A673 (cell line): ENCODE measurements around the gene PIGT. TPM values are rescaled to one million over a fixed set of nuclear protein-coding genes. Genes with fewer than 3 reads are reported as not detected.

Source experiments
- BruUV-seq: library from RNA; stranded (reverse); fragments of 400-500 nt; replicated peaks from 2 replicates; lab custom pipeline; 2021; lab: Mats Ljungman, UMichigan
- CTCF ChIA-PET: fragments of 300-600 bp; sonication (Branson Sonifier 250); formaldehyde crosslinking; loops from one replicate; lab custom pipeline; 2022; ENCODE audit warnings: antibody characterized with exemption; lab: Charles Lee
- POLR2A ChIA-PET: fragments of 300-600 bp; sonication (Branson Sonifier 250); formaldehyde crosslinking; loops from one replicate; lab custom pipeline; 2022; ENCODE audit warnings: antibody characterized with exemption; ENCODE audit not compliant: low non-redundant PET; lab: Charles Lee
- DNase-seq: peaks from one replicate; pipeline ENCODE4 v3.0.0-alpha.2; 2015; ENCODE audit warnings: low spot score
- H3K27ac ChIP-seq: fragments of 200-600 bp; sonication (generic); 2 replicates; pipeline ENCODE4 v1.5.1; 2016; ENCODE audit warnings: mixed run types, low read depth, mild to moderate bottlenecking, mixed read lengths, antibody characterized with exemption, low read length; ENCODE audit not compliant: poor library complexity, severe bottlenecking
- H3K27me3 ChIP-seq: fragments of 200-600 bp; sonication (generic); replicated peaks from 2 replicates; pipeline ENCODE4 v1.6.1; 2017; ENCODE audit warnings: mixed run types, low read depth, mild to moderate bottlenecking, mixed read lengths, antibody characterized with exemption, low read length; ENCODE audit not compliant: insufficient read depth, poor library complexity
- H3K36me3 ChIP-seq: fragments of 200-600 bp; sonication (generic); 2 replicates; pipeline ENCODE4 v1.6.1; 2016; ENCODE audit warnings: mixed run types, mild to moderate bottlenecking, mixed read lengths, antibody characterized with exemption, low read length; ENCODE audit not compliant: insufficient read depth, poor library complexity, severe bottlenecking
- H3K4me1 ChIP-seq: fragments of 200-600 bp; sonication (generic); 2 replicates; pipeline ENCODE4 v1.6.1; 2017; ENCODE audit warnings: mixed run types, mild to moderate bottlenecking, mixed read lengths, antibody characterized with exemption, low read length; ENCODE audit not compliant: insufficient read depth, poor library complexity, severe bottlenecking
- H3K4me3 ChIP-seq: fragments of 200-600 bp; sonication (generic); 2 replicates; pipeline ENCODE4 v1.5.1; 2016; ENCODE audit warnings: low read depth, mixed run types, mild to moderate bottlenecking, mixed read lengths, low read length; ENCODE audit not compliant: poor library complexity, severe bottlenecking
- H3K9me3 ChIP-seq: fragments of 200-600 bp; sonication (generic); 2 replicates; pipeline ENCODE4 v1.6.1; 2016; ENCODE audit warnings: mixed run types, low read depth, mild to moderate bottlenecking, mixed read lengths, antibody characterized with exemption, low read length; ENCODE audit not compliant: poor library complexity, severe bottlenecking
- EZH2 ChIP-seq: fragments of 200-600 bp; sonication (generic); IDR thresholded peaks from 2 replicates; pipeline ENCODE4 v1.6.1; 2017; ENCODE audit warnings: borderline replicate concordance, low read depth, mild to moderate bottlenecking, mixed read lengths, antibody characterized with exemption, low read length; ENCODE audit not compliant: poor library complexity, severe bottlenecking
- intact Hi-C: fragments of 100-400 bp; cut with micrococcal nuclease; formaldehyde crosslinking; loops from one replicate; pipeline ENCODE4 v1.10.0; 2022; ENCODE audit not compliant: unreplicated experiment
- total RNA-seq: library from RNA; stranded (reverse); gene quantifications from 2 replicates; pipeline ENCODE4 v1.2.3, GENCODE V29; 2021
- TF ChIP-seq, protein P1 (sequence below): fragments of 300-800, 200-600 bp; sonication (generic); conservative IDR thresholded peaks from 2 replicates; pipeline ENCODE4 v1.5.1; 2017; ENCODE audit warnings: low read depth, mild to moderate bottlenecking, antibody characterized with exemption, low read length, moderate library complexity, mixed read lengths

PIGT gene
- total RNA-seq, 1 experiment from 2014 or later: 97.2 TPM

DNA sequence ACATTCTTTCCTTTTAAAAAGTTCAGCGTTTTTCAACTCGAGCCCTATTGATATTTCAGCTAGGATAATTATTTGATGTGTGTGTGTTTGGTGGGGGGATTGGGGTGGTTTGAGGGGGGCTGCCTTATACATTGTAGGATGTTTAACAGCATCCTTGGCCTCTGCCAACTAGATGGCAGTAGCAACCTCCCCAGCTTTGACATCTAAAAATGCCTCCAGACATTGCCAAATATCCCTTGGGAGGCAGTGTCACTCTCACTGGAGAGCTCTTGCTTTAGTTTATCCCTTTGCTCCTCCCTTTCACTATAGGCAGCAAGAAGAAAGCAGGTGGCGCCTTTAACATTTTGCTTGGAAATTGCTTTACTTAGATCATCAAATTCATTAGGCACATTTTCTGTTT is 23.2 kb upstream of the PIGT start:
- POLR2A ChIA-PET: no interaction called here
- intact Hi-C loops: no loop called here
- TF ChIP-seq EZH2: no peak
- TF ChIP-seq, protein P1, sequence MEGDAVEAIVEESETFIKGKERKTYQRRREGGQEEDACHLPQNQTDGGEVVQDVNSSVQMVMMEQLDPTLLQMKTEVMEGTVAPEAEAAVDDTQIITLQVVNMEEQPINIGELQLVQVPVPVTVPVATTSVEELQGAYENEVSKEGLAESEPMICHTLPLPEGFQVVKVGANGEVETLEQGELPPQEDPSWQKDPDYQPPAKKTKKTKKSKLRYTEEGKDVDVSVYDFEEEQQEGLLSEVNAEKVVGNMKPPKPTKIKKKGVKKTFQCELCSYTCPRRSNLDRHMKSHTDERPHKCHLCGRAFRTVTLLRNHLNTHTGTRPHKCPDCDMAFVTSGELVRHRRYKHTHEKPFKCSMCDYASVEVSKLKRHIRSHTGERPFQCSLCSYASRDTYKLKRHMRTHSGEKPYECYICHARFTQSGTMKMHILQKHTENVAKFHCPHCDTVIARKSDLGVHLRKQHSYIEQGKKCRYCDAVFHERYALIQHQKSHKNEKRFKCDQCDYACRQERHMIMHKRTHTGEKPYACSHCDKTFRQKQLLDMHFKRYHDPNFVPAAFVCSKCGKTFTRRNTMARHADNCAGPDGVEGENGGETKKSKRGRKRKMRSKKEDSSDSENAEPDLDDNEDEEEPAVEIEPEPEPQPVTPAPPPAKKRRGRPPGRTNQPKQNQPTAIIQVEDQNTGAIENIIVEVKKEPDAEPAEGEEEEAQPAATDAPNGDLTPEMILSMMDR: peak; percentile 52
- no peak overlapping the region for H3K27ac ChIP-seq
- H3K36me3 ChIP-seq: no peaks in the 10 kb centered on the region
- H3K27me3 ChIP-seq: no peaks in the 10 kb centered on the region
- peaks cover 5% of the 10 kb centered on the region for H3K4me1 ChIP-seq
- BruUV-seq: no TSS peak
- no peaks in the 10 kb centered on the region for H3K9me3 ChIP-seq
- peak; percentile 74 for DNase-seq
- CTCF ChIA-PET: interaction anchor here (0.6 to 1.2 kb wide), 4 partner anchors 19 to 44 kb away, joined by 4 to 7 read pairs (median 5); partner anchors contain the start of gene SYS1
- no peak overlapping the region for H3K4me3 ChIP-seq

DNA sequence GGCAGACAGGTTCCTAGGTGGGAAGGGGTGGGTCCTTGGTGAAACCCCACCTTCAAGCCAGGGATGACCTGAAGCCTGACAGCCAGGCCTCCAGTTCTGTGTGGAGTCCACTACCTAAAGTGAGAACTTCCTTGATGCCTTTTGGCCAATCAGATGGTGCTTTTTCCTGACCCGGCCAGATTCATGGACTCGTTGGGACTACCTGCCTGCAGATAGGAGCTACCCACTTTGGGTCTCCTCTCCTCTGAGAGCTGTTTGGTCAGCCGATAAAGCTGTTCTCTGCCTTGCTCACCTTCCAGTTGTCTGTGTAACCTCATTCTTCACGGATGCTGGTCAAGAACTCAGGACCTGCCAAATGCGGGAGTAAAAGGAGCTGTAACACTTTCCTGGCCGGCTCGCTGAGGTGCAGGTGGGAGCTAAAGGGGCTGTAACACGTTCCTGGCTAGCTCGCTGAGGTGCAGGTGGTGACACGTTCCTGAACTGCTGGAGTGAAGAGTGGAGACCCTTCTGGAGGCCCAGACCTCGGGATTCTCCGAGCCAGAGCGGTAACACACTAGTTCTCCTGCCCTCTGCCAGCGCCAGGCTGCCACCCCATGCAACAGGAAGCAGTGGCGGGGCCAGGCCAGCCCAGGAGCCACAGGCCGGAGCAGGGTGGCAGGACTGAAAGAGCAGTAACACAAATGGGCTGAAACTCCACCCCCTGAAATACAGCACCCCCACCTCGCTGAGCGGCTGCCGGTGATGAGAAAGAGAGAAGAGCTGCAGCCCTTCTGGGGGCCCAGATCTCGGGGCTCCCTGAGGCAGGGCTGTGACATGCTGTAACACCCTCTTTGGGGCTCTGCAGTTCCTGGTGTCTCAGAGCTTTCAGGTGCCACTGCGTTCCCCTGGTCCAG is 21.5 kb upstream of the PIGT start:
- Histone ChIP-seq H3K4me3 (no peak overlapping the region), H3K36me3 (no peaks in the 10 kb centered on the region), H3K9me3 (no peaks in the 10 kb centered on the region), H3K4me1 (peaks cover 5% of the 10 kb centered on the region), H3K27ac (no peak overlapping the region), H3K27me3 (no peaks in the 10 kb centered on the region)
- BruUV-seq: no TSS peak
- no peak for DNase-seq
- TF ChIP-seq EZH2: no peak
- TF ChIP-seq, protein P1: no peak
- intact Hi-C loops: no loop called here
- POLR2A ChIA-PET: no interaction called here
- CTCF ChIA-PET: no interaction called here

DNA sequence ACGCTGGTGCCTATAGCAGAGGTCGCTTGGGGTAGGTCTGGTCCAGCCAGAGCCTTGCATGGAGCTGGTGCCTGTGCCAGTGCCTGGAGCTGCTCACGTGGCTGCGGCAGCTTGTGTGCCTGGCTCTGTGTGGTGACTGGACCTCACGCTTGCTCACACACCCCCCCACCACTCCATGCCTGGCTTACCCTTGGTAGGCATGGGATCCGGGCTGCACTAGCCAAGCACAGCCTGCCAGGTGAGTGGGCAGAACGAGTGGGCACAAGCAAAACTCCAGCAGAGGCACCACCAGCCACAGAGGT is 20.9 kb upstream of the PIGT start:
- no peak for DNase-seq
- no peaks in the 10 kb centered on the region for H3K9me3 ChIP-seq
- intact Hi-C loops: no loop called here
- no TSS peak for BruUV-seq
- H3K27ac ChIP-seq: no peak overlapping the region
- ChIA-PET CTCF (no interaction called here), POLR2A (no interaction called here)
- H3K4me1 ChIP-seq: peaks cover 5% of the 10 kb centered on the region
- H3K27me3 ChIP-seq: no peaks in the 10 kb centered on the region
- no peaks in the 10 kb centered on the region for H3K36me3 ChIP-seq
- H3K4me3 ChIP-seq: no peak overlapping the region
- TF ChIP-seq, protein P1: no peak
- no peak for TF ChIP-seq EZH2
